Measurements from ENCODE around the gene POLD4. TPM values are rescaled to one million over a fixed set of nuclear protein-coding genes. Genes with fewer than 3 reads are reported as not detected.
A peak's percentile ranks its signal among the peaks of the same experiment; 100 is the strongest.

POLD4 gene
- total and polyA plus RNA-seq, 9 donors = 12.5 to 87.8 (median 47.2) TPM

DNA sequence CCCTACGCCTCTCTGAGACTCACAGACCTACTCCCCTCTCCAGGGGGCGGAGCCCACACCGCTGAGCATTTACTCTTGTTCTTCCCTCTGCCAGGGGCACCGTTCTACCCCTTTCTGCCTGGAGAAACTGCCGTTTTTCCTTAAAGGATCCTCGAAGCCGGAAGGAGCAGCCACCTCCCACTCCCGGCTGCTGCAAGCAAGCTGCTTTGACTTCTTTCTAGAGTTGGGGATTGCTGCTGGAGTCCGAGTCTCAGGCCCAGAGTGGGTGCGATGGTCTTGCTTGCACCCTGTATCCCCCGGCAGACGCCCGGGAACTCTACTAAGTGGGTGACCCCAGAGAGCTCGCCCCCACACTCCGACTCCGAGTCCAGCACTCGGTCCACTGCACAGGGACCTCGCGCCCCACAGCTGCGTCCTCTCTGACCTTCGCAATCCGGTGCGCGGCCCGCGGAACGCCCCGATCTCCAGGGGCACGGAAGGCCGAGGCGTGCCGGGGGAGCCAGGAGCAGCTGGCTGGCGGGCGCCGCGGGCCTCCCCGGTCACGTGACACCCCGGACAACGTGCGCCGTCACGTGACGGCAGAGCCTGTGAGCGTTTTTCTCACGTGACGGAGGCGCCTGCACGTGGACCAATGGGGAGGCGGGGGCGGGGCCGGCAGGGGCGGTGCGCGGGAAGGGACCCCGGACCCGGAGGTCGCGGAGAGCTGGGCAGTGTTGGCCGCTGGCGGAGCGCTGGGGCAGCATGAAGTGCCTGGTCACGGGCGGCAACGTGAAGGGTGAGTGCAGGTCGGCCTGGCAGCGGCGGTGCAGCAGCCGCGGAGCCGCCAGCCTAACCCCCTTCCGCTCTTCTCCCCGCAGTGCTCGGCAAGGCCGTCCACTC is 38.2 kb upstream of the POLD4 start, which contains the start of gene RAD9A:
Gene RAD9A, plus strand, starts transcription at position 683 of the 879 bp plus-strand sequence. Its CDS starts 59 bp downstream, at position 742.
- intact Hi-C loops (cut with DNase I) = loop anchor here in 1 of 4 donors (10.0 kb wide), 1 partner anchor 117 kb away; no protein-coding TSS in a partner anchor
- TF ChIP-seq EP300 (IDR thresholded peaks at IDR 0.05) (peak; percentile 71), POLR2A (IDR thresholded peaks at IDR 0.05) (peak; percentile 29)
- TF ChIP-seq, protein P1, sequence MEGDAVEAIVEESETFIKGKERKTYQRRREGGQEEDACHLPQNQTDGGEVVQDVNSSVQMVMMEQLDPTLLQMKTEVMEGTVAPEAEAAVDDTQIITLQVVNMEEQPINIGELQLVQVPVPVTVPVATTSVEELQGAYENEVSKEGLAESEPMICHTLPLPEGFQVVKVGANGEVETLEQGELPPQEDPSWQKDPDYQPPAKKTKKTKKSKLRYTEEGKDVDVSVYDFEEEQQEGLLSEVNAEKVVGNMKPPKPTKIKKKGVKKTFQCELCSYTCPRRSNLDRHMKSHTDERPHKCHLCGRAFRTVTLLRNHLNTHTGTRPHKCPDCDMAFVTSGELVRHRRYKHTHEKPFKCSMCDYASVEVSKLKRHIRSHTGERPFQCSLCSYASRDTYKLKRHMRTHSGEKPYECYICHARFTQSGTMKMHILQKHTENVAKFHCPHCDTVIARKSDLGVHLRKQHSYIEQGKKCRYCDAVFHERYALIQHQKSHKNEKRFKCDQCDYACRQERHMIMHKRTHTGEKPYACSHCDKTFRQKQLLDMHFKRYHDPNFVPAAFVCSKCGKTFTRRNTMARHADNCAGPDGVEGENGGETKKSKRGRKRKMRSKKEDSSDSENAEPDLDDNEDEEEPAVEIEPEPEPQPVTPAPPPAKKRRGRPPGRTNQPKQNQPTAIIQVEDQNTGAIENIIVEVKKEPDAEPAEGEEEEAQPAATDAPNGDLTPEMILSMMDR (IDR thresholded peaks at IDR 0.05) = peak in 1 of 3 donors; percentile 37
- peaks cover 3% of the 10 kb centered on the region for H3K4me1 ChIP-seq (ENCODE audit: insufficient read depth)
- H3K27ac ChIP-seq = peak within 1 kb of the TSS; percentile 62 to 73
- no peaks in the 10 kb centered on the region for H3K27me3 ChIP-seq
- H3K4me3 ChIP-seq = peak within 1 kb of the TSS; percentile 56
- no peaks in the 10 kb centered on the region for H3K36me3 ChIP-seq
- DNase-seq = peak; percentile 94 to 97 (median 95)
- 0 to 1% (median 0%) methylated on average over 32 to 75 of the region's 75 CpGs for WGBS, 3 donors
- no peaks in the 10 kb centered on the region for H3K9me3 ChIP-seq

DNA sequence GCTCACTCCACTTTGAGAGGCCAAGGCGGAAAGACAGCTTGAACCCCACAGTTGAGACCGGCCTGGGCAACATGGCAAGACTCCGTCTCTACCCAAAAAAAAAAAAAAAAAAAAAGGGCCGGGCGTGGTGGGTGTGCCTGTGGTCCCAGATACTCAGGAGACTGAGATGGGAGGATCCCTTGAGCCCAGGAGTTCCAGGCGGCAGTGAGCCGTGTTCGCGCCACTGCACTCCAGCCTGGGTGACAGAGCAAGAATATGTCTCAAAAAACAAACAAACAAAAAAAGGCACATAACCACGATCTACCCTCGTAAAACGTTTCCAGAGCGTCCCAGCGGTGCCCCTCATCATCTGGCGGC is 37.6 kb upstream of the POLD4 start:
- H3K27me3 ChIP-seq = no peaks in the 10 kb centered on the region
- peak overlapping the region in 1 of 2 donors; percentile 73 for H3K27ac ChIP-seq
- no peaks in the 10 kb centered on the region for H3K9me3 ChIP-seq
- no peak for DNase-seq
- TF ChIP-seq POLR2A (IDR thresholded peaks at IDR 0.05) (no peak), EP300 (IDR thresholded peaks at IDR 0.05) (no peak)
- TF ChIP-seq, protein P1 (IDR thresholded peaks at IDR 0.05) = no peak
- no peaks in the 10 kb centered on the region for H3K36me3 ChIP-seq
- WGBS, 3 donors = 6 to 10% (median 9%) methylated on average over 15 of the region's 15 CpGs
- intact Hi-C loops (cut with DNase I) = loop anchor here in 1 of 4 donors (10.0 kb wide), 1 partner anchor 116 kb away; no protein-coding TSS in a partner anchor
- peaks cover 3% of the 10 kb centered on the region for H3K4me1 ChIP-seq (ENCODE audit: insufficient read depth)
- H3K4me3 ChIP-seq = peak overlapping the region; percentile 56

DNA sequence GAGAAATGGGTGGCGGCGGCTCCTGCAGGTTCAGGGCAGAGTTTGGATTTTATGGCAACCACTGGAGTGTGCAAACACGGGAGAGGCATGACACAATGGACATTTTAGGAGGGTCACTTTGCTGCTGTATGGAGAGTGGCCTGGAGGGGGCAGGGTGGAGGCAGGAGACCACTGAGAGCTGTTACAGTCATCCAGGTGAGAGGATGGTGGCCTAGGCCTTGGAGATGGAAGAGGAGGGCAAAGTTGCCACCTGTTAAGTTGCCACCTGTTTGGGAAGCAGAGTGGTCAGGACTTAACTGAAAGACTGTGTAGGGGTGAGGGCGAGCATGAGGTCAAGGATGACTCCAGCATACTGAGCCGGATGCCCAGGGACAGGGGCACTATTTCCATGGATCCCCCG is 36.1 kb upstream of the POLD4 start:
- intact Hi-C loops (cut with DNase I) = loop anchor here in 1 of 4 donors (5.0 kb wide), 1 partner anchor 37 kb away; the partner anchor contains the start of gene POLD4
- Histone ChIP-seq H3K27me3 (no peaks in the 10 kb centered on the region), H3K27ac (no peak overlapping the region), H3K9me3 (no peaks in the 10 kb centered on the region), H3K4me1 (ENCODE audit: insufficient read depth) (peaks cover 3% of the 10 kb centered on the region), H3K36me3 (no peaks in the 10 kb centered on the region), H3K4me3 (no peak overlapping the region)
- WGBS, 3 donors = 58 to 69% (median 65%) methylated on average over 6 of the region's 6 CpGs
- TF ChIP-seq POLR2A (IDR thresholded peaks at IDR 0.05) = no peak
- TF ChIP-seq, protein P1 (IDR thresholded peaks at IDR 0.05) = peak in 1 of 3 donors; percentile 17
- DNase-seq = no peak

DNA sequence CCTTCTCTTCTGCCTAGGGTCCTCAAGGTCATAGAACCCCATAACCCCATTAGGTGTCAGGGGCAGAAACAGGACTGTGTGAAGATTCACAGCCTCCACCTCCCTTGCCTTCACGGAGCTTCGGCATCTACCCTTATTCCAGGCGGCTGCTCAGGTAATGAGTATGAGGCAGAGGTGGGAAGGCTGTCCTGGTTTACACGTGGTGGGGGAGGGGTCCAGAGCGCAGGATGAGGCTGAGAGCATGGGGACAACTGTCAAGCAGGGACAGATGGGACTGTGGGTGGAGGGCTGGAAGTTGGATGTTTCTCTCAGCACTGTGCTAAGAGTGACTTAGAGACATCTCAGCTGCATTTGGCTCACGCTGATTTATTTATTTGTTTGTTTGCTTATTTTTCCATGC is 34.2 kb upstream of the POLD4 start:
- Histone ChIP-seq H3K36me3 (no peaks in the 10 kb centered on the region), H3K27me3 (no peaks in the 10 kb centered on the region), H3K27ac (no peak overlapping the region), H3K4me1 (ENCODE audit: insufficient read depth) (peaks cover 3% of the 10 kb centered on the region), H3K4me3 (no peak overlapping the region), H3K9me3 (no peaks in the 10 kb centered on the region)
- 50 to 63% (median 62%) methylated on average over 6 of the region's 6 CpGs for WGBS, 3 donors
- TF ChIP-seq, protein P1 (IDR thresholded peaks at IDR 0.05) = no peak
- no peak for TF ChIP-seq EP300 (IDR thresholded peaks at IDR 0.05)
- no peak for TF ChIP-seq POLR2A (IDR thresholded peaks at IDR 0.05)
- DNase-seq = no peak
- intact Hi-C loops (cut with DNase I) = loop anchor here in 1 of 4 donors (5.0 kb wide), 1 partner anchor 35 kb away; the partner anchor contains the start of gene POLD4
